ENCODE data around the gene ROBO1. TPM values are rescaled to one million over a fixed set of nuclear protein-coding genes. Genes with fewer than 3 reads are reported as not detected.

The ROBO1 gene
- total RNA-seq, 1 donor from 2014 or later = 182 TPM

DNA sequence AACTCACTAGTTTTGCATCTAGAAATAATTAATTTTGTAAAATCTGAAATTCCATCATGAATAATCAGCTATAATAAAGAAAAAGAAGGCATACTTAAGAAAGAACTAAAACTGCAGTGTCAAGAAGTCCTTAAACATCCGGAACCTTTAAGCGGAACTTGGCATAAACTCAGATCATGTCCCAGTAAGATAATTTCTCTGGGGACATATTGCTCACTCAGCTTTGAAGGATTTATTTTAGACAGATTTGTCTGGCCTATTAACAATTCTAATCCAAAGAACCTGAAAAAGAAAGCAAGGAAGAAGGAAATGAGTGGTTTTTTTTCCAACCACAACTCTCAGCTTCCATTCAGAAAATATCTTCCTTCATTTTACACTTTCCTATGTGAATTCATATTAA, 850.3 kb downstream of the ROBO1 start:
- DNase-seq (ENCODE audit: extremely low spot score, unreplicated experiment) = no peak
- peaks cover 20% of the 10 kb centered on the region for H3K4me1 Mint-ChIP-seq (ENCODE audit: unreplicated experiment)
- no peaks in the 10 kb centered on the region for H3K27me3 Mint-ChIP-seq
- H3K36me3 Mint-ChIP-seq = peaks cover 8% of the 10 kb centered on the region
- TF ChIP-seq, protein P1, sequence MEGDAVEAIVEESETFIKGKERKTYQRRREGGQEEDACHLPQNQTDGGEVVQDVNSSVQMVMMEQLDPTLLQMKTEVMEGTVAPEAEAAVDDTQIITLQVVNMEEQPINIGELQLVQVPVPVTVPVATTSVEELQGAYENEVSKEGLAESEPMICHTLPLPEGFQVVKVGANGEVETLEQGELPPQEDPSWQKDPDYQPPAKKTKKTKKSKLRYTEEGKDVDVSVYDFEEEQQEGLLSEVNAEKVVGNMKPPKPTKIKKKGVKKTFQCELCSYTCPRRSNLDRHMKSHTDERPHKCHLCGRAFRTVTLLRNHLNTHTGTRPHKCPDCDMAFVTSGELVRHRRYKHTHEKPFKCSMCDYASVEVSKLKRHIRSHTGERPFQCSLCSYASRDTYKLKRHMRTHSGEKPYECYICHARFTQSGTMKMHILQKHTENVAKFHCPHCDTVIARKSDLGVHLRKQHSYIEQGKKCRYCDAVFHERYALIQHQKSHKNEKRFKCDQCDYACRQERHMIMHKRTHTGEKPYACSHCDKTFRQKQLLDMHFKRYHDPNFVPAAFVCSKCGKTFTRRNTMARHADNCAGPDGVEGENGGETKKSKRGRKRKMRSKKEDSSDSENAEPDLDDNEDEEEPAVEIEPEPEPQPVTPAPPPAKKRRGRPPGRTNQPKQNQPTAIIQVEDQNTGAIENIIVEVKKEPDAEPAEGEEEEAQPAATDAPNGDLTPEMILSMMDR (conservative IDR thresholded peaks at IDR 0.05) = no peak
- no peak overlapping the region for H3K27ac Mint-ChIP-seq
- no peaks in the 10 kb centered on the region for H3K9me3 Mint-ChIP-seq
- no peak overlapping the region for H3K4me3 Mint-ChIP-seq

DNA sequence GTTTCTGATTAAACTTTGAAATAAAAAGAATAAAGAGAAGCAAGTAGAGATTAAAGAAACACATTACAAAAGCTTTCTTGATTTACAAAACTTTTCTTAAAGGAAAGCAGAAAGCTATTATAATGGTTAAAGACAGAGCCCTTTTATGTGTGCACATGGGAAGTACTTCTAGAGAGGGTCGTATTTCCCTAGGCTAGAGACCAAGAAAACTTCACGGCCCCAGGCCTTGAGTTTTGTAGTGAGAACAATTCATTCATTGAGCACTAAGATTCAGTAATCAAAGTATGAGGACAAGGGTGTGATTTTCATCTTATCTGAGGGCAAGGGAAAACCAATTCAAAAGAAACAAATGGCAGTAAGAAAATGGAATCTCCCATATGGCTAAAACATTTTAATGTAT, 854.1 kb downstream of the ROBO1 start:
- no peaks in the 10 kb centered on the region for H3K9me3 Mint-ChIP-seq
- peaks cover 21% of the 10 kb centered on the region for H3K4me1 Mint-ChIP-seq (ENCODE audit: unreplicated experiment)
- DNase-seq (ENCODE audit: extremely low spot score, unreplicated experiment) = no peak
- no peak overlapping the region for H3K27ac Mint-ChIP-seq
- no peak overlapping the region for H3K4me3 Mint-ChIP-seq
- no peaks in the 10 kb centered on the region for H3K36me3 Mint-ChIP-seq
- TF ChIP-seq, protein P1 (conservative IDR thresholded peaks at IDR 0.05) = no peak
- no peaks in the 10 kb centered on the region for H3K27me3 Mint-ChIP-seq

DNA sequence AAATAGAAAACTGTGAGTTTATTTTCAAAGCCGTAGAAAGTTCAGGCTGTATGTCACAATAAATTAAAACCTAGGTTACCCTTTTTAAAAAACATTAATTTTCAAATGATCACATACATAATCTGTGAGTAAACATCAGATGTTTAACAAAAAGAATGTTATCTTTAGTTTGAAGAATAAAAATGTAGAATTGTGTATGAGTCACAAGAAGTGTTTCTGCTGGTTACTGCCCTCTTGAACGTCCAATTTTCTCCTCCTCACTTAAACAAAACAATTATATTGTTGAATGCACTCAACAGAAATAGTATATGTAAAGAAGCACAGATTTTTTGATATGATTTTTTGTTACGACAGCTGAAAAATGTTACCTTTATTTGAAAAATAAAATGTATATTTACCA, 855.1 kb downstream of the ROBO1 start:
- Mint-ChIP-seq H3K27me3 (no peaks in the 10 kb centered on the region), H3K4me1 (ENCODE audit: unreplicated experiment) (peaks cover 15% of the 10 kb centered on the region), H3K4me3 (no peak overlapping the region), H3K36me3 (no peaks in the 10 kb centered on the region), H3K27ac (no peak overlapping the region), H3K9me3 (no peaks in the 10 kb centered on the region)
- DNase-seq (ENCODE audit: extremely low spot score, unreplicated experiment) = no peak
- TF ChIP-seq, protein P1 (conservative IDR thresholded peaks at IDR 0.05) = no peak

DNA sequence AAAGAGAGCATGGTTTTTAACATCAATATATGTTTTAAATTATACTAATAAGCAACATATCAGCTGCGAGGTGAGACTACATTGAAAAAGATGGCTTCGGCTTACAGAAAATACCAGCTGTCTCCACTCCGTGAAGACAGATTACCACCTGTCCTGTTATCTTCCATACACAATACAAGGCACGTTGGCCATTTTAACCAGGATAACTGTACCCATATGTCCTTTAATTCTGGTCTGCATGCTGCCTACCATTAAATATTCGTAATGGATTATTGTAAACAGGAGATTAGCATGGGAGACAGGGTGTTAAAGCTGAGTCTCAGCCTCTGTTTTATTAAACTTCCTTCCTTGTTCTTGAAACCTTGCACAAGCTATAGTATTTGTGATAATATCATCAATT, 855.5 kb downstream of the ROBO1 start:
- H3K4me3 Mint-ChIP-seq = no peak overlapping the region
- no peaks in the 10 kb centered on the region for H3K9me3 Mint-ChIP-seq

DNA sequence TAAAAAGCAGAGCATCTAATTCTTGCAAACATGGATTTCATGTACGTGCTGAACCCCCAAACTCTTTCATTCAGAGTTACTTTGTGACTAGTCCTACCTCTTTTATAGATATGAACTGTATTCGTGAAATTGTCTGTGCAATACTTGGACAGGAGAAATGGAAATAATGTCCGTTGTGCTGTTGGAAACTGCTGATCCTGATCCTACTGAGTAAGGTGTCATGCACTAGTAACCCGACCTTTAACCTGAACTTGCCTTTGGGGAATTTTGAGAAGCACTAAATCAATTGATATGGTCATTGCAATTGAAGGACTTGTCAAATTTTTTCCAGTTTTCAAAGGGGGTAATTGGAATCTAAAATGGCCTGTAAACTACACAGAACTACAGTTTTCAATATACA, 856.4 kb downstream of the ROBO1 start:
- Mint-ChIP-seq H3K27me3 (no peaks in the 10 kb centered on the region), H3K27ac (no peak overlapping the region), H3K4me3 (no peak overlapping the region), H3K9me3 (peaks cover 5% of the 10 kb centered on the region), H3K4me1 (ENCODE audit: unreplicated experiment) (peaks cover 22% of the 10 kb centered on the region), H3K36me3 (peaks cover 7% of the 10 kb centered on the region)
- TF ChIP-seq, protein P1 (conservative IDR thresholded peaks at IDR 0.05) = no peak
- DNase-seq (ENCODE audit: extremely low spot score, unreplicated experiment) = no peak

More for the DNA sequence above, 855.5 kb downstream of the ROBO1 start:
- Mint-ChIP-seq H3K27me3 (no peaks in the 10 kb centered on the region), H3K36me3 (peaks cover 3% of the 10 kb centered on the region), H3K27ac (no peak overlapping the region), H3K4me1 (ENCODE audit: unreplicated experiment) (peaks cover 17% of the 10 kb centered on the region)
- TF ChIP-seq, protein P1 (conservative IDR thresholded peaks at IDR 0.05) = no peak
- DNase-seq (ENCODE audit: extremely low spot score, unreplicated experiment) = no peak

DNA sequence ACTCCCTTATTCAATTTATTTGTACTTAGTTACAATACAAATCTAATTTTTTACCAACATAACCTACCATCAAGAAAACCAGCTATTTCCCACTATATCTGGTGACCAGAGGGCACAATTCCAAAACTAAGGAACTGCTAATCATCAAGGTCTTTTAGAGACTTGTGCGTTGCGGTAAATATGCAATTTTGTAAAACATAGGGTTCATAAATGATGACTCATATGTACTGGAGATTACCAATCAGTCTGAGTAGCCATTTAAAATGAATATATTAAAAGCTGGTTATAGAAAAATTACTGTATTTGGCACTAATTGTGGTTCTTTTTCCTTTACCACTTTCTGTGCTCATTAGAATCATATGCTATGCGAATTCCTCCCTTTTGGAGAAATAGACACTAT, 859.6 kb downstream of the ROBO1 start:
- Mint-ChIP-seq H3K27me3 (no peaks in the 10 kb centered on the region), H3K27ac (no peak overlapping the region), H3K4me3 (no peak overlapping the region), H3K9me3 (peaks cover 5% of the 10 kb centered on the region), H3K36me3 (peaks cover 10% of the 10 kb centered on the region), H3K4me1 (ENCODE audit: unreplicated experiment) (peaks cover 31% of the 10 kb centered on the region)
- TF ChIP-seq, protein P1 (conservative IDR thresholded peaks at IDR 0.05) = no peak
- DNase-seq (ENCODE audit: extremely low spot score, unreplicated experiment) = no peak
